Body of pancreas (tissue), 4 donors: ENCODE data around the gene RNF223. TPM values are rescaled to one million over a fixed set of nuclear protein-coding genes. Genes with fewer than 3 reads are reported as not detected.

Source experiments
- ATAC-seq: fragments of 150-250 bp; one replicate; pipeline ENCODE4 v1.9.1; 2016
- DNase-seq, 4 donors: peaks; one replicate each; pipeline ENCODE4 v3.0.0-alpha.2; 2019
- H3K27ac ChIP-seq, 4 donors: fragments of 200-600 bp; sonication (generic); 1 replicate in 3 of 4; 2 replicates in 1 of 4; pipeline versions ENCODE4 v1.5.1 to v1.6.1; 2016 to 2019; ENCODE audit warnings: mild to moderate bottlenecking in 1 of 4, mixed read lengths in 1 of 4, moderate library complexity in 1 of 4
- H3K27me3 ChIP-seq, 2 donors: fragments of 200-600 bp; sonication (generic); one replicate each; pipeline ENCODE4 v1.6.0; 2016; ENCODE audit warnings: mild to moderate bottlenecking in 1 of 2
- H3K36me3 ChIP-seq, 2 donors: fragments of 200-600 bp; sonication (generic); replicated peaks in 1 of 2; 2 replicates each; pipeline ENCODE4 v1.5.1; 2016; ENCODE audit warnings: low read depth in 2 of 2; ENCODE audit not compliant: insufficient read depth in 1 of 2
- H3K4me1 ChIP-seq: fragments of 200-600 bp; sonication (generic); one replicate; pipeline ENCODE4 v1.6.0; 2016
- H3K4me3 ChIP-seq, 2 donors: fragments of 200-600 bp; sonication (generic); 1 replicate in 1 of 2; 2 replicates in 1 of 2; pipeline ENCODE4 v1.5.1; 2016 to 2019
- H3K9me3 ChIP-seq, 3 donors: fragments of 200-600 bp; sonication (generic); 1 replicate in 2 of 3; 2 replicates in 1 of 3; pipeline ENCODE4 v1.5.1; 2016
- POLR2A ChIP-seq, 3 donors: fragments of 450-650 bp; IDR thresholded peaks; one replicate each; pipeline ENCODE4 v1.6.1; 2016; ENCODE audit warnings: antibody characterized with exemption in 3 of 3, mild to moderate bottlenecking in 2 of 3
- WGBS, 2 donors: methylation state at CpG; one replicate each; pipeline ENCODE4 v1.1.5; 2017; 5-methylcytosine and 5-hydroxymethylcytosine counted together
- intact Hi-C: fragments of 100-400 bp; cut with DNase I; formaldehyde crosslinking; loops from one replicate; pipeline ENCODE4 v1.15.1; 2023
- total RNA-seq, 2 donors: library from RNA; depleted of rRNA; stranded (reverse); fragments of >200 nt; gene quantifications; one replicate each; pipeline ENCODE4 v1.1.0, GENCODE V29; 2016
- TF ChIP-seq, protein P1 (sequence below), 7 experiments: fragments of 450-650 bp in 4 of 7; fragments of 200-600 bp in 3 of 7; sonication (generic) in 3 of 7; IDR thresholded peaks; one replicate each; pipeline ENCODE4 v1.5.1; 2016 to 2019; ENCODE audit warnings: antibody characterized with exemption in 7 of 7

RNF223 gene
- total RNA-seq, 2 donors from 2014 or later, result 0.26 TPM; not detected in 1

GRCh38 chr1:1024771-1025699 is 49.1 kb downstream of the RNF223 start:
- no peaks in the 10 kb centered on the region for H3K27me3 ChIP-seq
- H3K27ac ChIP-seq, result peak overlapping the region; percentile 73 to 92 (median 86)
- peak; percentile 79 to 87 (median 80) for TF ChIP-seq POLR2A (IDR thresholded peaks at IDR 0.05)
- TF ChIP-seq, protein P1, sequence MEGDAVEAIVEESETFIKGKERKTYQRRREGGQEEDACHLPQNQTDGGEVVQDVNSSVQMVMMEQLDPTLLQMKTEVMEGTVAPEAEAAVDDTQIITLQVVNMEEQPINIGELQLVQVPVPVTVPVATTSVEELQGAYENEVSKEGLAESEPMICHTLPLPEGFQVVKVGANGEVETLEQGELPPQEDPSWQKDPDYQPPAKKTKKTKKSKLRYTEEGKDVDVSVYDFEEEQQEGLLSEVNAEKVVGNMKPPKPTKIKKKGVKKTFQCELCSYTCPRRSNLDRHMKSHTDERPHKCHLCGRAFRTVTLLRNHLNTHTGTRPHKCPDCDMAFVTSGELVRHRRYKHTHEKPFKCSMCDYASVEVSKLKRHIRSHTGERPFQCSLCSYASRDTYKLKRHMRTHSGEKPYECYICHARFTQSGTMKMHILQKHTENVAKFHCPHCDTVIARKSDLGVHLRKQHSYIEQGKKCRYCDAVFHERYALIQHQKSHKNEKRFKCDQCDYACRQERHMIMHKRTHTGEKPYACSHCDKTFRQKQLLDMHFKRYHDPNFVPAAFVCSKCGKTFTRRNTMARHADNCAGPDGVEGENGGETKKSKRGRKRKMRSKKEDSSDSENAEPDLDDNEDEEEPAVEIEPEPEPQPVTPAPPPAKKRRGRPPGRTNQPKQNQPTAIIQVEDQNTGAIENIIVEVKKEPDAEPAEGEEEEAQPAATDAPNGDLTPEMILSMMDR (IDR thresholded peaks at IDR 0.05), result no peak
- no peaks in the 10 kb centered on the region for H3K36me3 ChIP-seq
- intact Hi-C loops, result no loop called here
- H3K9me3 ChIP-seq, result no peaks in the 10 kb centered on the region
- peaks cover 60% of the 10 kb centered on the region for H3K4me1 ChIP-seq
- H3K4me3 ChIP-seq, result no peak overlapping the region
- peak; percentile 68 for ATAC-seq
- WGBS, 2 donors, result 42 to 91% methylated on average over 2 to 28 of the region's 31 CpGs
- DNase-seq, result peak; percentile 66 to 86 (median 76)

GRCh38 chr1:1024149-1024770 is 49.8 kb downstream of the RNF223 start:
- TF ChIP-seq, protein P1 (IDR thresholded peaks at IDR 0.05), result no peak
- TF ChIP-seq POLR2A (IDR thresholded peaks at IDR 0.05), result no peak
- H3K27ac ChIP-seq, result peak overlapping the region; percentile 62 to 92 (median 86)
- H3K36me3 ChIP-seq, result no peaks in the 10 kb centered on the region
- no peaks in the 10 kb centered on the region for H3K27me3 ChIP-seq
- DNase-seq, result no peak
- no peak overlapping the region for H3K4me3 ChIP-seq
- ATAC-seq, result no peak
- H3K9me3 ChIP-seq, result no peaks in the 10 kb centered on the region
- intact Hi-C loops, result no loop called here
- H3K4me1 ChIP-seq, result peaks cover 60% of the 10 kb centered on the region
- WGBS, 2 donors, result 82 to 85% methylated on average over 4 to 9 of the region's 9 CpGs

DNA sequence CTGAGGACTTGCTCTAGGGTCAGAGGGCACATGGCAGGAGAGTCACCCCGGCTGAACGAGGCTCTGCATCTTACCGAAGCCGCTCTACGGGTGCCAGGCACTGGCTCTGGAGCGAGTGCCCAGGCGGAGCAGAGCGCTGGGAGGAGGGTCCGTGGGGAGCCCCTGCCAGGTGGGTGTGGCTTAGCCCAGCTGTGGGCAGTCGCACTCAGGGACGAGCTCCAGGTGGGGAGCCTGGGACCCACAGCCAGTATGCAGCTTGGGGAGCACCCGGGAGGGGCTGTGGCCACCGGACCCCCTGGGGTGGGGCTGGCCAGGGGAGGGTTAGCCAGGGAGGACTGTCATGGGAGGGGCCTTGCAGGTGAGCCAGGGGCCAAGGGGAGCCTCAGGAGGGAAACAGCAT is 50.4 kb downstream of the RNF223 start:
- no peaks in the 10 kb centered on the region for H3K27me3 ChIP-seq
- intact Hi-C loops, result no loop called here
- H3K4me1 ChIP-seq, result peaks cover 65% of the 10 kb centered on the region
- H3K36me3 ChIP-seq, result no peaks in the 10 kb centered on the region
- peak in 1 of 3 donors; percentile 16 for TF ChIP-seq POLR2A (IDR thresholded peaks at IDR 0.05)
- TF ChIP-seq, protein P1 (IDR thresholded peaks at IDR 0.05), result no peak
- DNase-seq (peak in 2 of 4 donors; percentile 53 to 58), ATAC-seq (no peak)
- no peaks in the 10 kb centered on the region for H3K9me3 ChIP-seq
- H3K27ac ChIP-seq, result peak overlapping the region; percentile 62 to 92 (median 86)
- 59 to 63% methylated on average over 6 to 7 of the region's 13 CpGs for WGBS, 2 donors
- H3K4me3 ChIP-seq, result no peak overlapping the region

- no peaks in the 10 kb centered on the region for H3K36me3 ChIP-seq
- no peak overlapping the region for H3K4me3 ChIP-seq
- intact Hi-C loops, result no loop called here
- peaks cover 65% of the 10 kb centered on the region for H3K4me1 ChIP-seq
- no peaks in the 10 kb centered on the region for H3K9me3 ChIP-seq
- DNase-seq, result no peak
- H3K27me3 ChIP-seq, result no peaks in the 10 kb centered on the region
- peak overlapping the region in 1 of 4 donors; percentile 92 for H3K27ac ChIP-seq
- no peak for ATAC-seq
- 40 to 86% methylated on average over 2 to 21 of the region's 27 CpGs for WGBS, 2 donors
- TF ChIP-seq, protein P1 (IDR thresholded peaks at IDR 0.05), result no peak
- TF ChIP-seq POLR2A (IDR thresholded peaks at IDR 0.05), result no peak
These were observed 51.6 kb downstream of the RNF223 start for GRCh38 chr1:1022302-1023009.
